HG02759 (cell line): ENCODE data around the gene COL26A1.

Experiments used
- ATAC-seq: cut with Tn5 transposase; IDR thresholded peaks from one replicate; pipeline ENCODE4 v1.9.1; 2021; ENCODE audit warnings: mild to moderate bottlenecking, moderate library complexity; ENCODE audit not compliant: unreplicated experiment

COL26A1 gene

DNA sequence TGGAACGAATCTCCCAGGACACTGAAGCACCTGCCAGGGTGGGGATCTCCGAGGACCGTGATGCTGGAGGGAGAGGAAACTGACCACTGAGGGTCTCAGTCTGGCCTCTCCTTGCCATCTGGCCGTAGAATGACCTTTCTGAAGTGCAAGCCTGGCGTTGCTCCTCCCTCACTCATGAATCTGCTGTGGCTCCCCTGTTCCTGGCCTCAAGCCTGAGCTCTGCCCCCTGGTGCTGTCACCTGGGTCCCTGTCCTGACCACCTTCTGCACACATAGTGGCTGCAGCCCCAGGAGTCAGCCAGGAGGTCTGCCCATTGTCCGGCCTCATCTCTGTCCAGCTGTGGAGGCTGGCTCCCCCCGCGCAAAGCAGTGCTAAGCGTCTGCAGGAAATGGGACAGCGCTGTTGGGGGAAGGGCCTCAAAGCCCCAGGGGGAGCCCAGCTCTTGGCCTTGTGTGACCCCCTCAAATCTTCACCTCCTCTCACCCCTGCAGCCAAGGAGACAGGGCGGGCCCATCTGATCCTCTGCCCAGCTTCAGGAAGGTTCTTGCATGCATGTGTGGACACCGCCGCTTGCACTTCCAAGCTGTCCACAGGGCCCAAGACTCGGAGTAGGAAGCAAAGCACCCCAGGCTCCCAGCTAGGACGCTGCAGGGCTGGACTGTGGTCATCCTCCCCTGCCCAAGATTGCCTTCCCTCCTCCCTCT is 200.7 kb downstream of the COL26A1 start:
- ATAC-seq = no peak

GRCh38 chr7:101563943-101564777 is 201.5 kb downstream of the COL26A1 start:
- no peak for ATAC-seq

DNA sequence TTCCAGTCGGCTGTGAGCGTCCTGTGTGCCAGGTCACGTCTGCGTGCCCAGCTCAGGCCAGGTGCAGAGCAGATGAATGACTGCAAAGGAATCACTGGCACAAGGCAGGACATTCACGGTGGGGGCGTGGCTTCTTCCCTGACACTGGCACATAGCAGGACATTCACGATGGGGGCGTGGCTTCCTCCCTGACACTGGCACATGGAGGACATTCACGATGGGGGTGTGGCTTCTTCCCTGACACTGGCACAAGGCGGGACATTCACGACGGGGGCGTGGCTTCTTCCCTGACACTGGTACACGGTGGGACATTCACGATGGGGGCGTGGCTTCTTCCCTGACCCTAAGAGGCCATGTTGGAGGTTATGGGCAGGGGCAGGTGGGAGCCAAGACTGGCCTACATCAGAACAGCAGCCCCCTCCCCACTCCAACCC is 202.1 kb downstream of the COL26A1 start:
- ATAC-seq = no peak

GRCh38 chr7:101565601-101566209 is 203.0 kb downstream of the COL26A1 start:
- ATAC-seq = no peak

DNA sequence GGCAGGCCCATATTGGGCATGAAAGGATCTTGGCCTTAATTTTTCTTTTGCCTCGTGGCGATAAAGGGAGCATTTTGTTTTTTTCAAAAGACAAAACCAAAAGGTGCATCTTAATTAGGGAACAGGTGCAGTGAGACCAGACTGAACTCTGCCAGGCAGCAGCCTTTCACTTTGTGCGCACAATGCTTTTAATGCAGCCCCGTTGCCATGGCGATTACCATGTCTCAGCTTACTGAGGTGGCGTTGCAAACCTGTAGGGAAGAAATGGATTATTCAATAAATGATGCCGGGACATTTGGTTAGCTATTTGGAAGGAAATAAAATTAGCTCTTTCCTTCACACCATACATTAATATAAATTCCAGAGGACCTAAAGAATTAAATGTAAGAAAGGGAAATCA is 204.6 kb downstream of the COL26A1 start:
- no peak for ATAC-seq

DNA sequence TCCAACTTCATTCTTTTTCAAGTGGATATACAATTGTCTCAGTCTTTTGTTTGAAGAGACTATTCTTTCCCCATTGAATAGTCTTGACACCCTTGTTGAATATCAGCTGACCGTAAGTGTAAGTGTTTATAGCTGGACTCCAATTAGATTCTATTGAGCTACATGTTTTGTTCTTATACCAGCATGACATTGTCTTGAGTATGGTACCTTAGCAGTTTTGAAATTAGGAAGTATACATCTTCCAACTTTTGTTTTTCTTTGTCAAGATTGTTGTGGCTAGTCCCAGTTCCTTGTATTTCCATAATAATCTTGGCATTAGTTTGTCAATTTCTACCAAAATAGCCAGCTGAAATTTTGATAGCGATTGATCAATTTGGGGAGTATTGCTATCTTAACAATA is 209.5 kb downstream of the COL26A1 start:
- no peak for ATAC-seq

- no peak for ATAC-seq
These were observed 212.5 kb downstream of the COL26A1 start for GRCh38 chr7:101575168-101575567.

DNA sequence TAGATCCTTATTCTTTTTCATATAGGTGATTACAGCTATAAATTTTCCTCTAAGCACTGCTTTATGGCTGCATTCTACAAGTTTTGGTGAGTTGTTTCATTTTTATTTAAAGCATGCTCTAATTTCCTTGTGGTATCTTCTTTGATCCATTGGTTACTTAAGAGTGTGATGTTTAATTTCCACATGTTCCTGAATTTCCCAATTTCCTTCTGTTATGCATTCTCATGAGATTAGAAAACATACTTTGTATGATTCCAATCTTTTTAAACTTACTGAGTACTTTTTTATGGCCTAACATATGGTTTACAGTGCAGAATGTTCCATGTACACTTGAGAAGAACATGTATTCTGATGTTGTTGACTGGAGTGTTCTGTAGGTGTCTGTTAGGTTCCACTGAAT is 213.0 kb downstream of the COL26A1 start:
- ATAC-seq = no peak

- ATAC-seq = no peak
These were observed 214.3 kb downstream of the COL26A1 start for GRCh38 chr7:101576998-101577397.

GRCh38 chr7:101578552-101578951 is 215.9 kb downstream of the COL26A1 start:
- no peak for ATAC-seq

GRCh38 chr7:101580596-101580995 is 217.9 kb downstream of the COL26A1 start:
- no peak for ATAC-seq

DNA sequence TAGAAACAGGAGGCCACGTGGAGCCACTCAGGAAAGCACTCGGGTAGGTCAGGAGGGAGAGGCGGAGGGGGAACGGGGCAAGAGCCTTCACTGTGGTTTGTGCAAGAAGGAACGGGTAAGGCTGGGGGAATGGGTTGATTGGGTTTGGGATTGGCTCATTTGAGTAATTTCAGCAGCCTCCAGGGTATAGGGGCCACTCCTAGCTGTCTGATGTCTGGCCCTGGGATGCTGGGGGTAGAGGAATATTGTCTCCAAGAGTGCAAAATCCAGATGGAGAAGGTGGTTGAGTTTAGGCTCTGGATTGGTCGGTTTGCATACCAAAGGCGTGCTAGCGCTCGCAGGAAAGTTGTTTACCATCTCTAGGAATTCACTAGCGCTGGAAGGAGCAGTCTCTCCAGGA is 219.2 kb downstream of the COL26A1 start:
- ATAC-seq = no peak

DNA sequence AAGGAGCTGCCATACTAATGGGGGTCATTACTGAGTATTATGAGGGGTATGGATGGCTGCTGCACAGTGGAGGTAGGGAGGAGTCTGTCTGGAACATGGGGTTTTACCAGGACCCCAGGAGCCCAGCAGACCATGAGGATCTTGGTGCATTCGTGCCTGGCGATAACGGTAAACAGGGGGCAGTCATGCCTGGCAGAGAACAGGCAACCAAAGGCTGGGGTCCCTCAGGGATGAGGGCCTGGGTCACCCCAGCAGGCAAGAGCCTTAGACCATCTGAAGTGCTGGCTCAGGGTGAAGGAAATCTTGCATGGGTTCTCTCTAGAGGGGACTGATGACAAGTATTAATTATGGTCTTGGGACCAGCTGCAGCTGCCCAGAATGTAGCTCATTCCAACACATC is 220.3 kb downstream of the COL26A1 start:
- no peak for ATAC-seq

GRCh38 chr7:101586078-101586905 is 223.6 kb downstream of the COL26A1 start:
- ATAC-seq = no peak

DNA sequence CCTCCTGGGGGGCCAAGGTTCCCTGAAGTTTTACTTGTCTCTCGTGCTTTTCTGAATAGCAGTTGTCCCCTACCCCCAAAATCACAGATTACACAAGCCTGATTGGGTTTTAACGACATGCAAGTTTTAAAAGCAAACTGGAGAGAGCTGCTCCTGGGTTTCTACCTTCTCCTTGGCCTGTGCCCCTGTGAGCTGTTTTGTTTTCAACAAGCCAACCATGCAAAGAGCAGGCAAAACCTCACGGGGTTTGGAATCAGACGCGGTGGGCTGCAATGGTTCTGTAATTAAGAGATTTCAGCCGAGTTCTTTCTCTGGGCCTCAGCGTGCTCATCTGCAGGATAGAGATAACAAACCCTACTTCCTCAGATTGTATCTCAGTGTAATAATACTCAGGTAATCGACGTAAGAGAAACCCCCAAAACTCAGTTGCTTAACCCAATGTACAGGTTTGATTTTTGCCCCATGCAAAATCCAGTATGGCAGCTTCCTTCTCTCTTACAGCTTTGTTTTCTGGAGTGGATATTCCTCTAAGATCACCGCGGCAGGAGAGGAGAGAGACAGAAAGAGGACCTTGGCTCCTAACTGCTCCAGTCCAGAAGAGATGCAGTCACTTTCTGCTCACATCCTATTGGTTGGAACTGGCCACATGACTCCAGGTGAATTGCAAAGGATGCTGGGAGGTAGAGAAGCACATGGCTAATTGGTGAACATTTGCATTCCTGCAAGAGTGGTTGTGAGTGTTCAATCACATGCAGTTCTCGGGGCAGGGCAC is 224.4 kb downstream of the COL26A1 start:
- ATAC-seq = no peak

DNA sequence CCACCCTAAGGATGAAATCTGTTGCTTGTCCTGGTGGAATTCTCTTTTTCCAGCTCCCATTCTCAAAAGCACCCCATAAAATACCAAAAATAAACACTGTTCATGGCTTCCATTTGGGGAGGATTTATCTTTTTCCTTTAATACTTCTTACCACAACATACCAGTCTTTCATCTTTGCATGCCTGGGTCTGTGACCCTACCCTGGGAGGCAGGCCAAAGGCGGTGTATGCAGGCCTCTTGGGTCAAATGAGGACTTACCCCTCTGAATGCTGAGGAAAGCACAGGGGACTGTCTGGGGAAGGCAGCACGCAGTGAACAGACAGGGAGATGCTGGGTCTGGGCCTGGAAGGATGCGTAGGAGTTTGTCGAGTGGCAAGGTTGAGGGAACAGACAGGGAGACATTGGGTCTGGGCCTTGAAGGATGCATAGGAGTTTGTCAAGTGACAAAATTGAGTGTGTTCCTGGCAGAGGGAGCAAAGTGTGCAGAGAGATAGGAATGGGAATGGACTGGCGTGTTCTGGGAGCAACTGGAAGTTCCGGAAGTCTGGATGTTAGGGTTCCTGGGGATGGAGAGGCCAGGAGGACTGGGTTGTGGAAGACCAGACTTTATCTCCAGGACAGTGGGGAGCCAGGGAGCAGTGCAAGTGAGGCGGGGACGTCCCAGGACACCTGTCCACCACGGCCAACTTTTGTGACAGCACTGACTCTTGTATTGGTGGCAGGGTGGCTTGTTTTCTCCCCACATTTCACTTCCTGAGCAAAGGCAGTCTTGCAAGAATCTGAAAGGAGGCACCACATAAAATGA is 225.7 kb downstream of the COL26A1 start:
- no peak for ATAC-seq

- ATAC-seq = no peak
These were observed 226.4 kb downstream of the COL26A1 start for GRCh38 chr7:101589052-101589451.

DNA sequence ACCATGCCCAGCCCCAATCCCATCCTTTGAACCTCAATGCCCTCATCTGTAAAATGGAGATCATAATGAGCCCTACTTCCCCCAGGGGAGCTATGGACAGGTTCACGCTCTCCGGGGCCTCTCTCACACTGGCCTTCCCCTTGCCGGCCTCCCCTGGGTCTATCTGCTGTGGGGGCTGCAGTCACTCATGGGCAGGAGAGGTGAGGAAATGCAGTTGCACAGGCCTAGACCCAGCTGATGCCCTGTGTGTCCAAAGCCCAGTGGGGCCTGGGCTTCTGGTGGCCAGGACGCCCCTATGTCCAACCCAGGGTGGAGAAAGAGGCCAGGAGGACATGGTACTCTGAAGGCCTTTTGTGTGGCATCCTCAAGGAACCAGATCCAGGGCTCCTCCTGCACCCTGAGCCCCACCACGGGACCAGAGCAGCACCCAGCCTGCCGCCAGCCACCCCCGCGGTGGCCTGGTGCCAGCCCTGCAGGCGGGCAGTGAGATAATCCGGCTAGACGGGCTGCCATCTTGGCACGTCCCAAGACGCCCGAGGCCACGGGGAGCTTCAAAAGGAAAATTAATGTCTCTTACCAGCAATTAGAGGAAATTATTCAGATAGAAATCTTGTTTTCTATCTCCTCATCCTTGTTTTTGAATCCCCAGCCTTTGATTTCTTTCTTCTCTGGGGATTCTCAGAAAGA is 227.4 kb downstream of the COL26A1 start:
- no peak for ATAC-seq
